HepG2 (cell line): ENCODE results near the gene SLC7A8. TPM values are rescaled to one million over a fixed set of nuclear protein-coding genes. Genes with fewer than 3 reads are reported as not detected.

ENCODE experiments used
- ATAC-seq: fragments of 200-7000 bp; cut with Tn5 transposase; 3 replicates; pipeline ENCODE4 v1.9.1; 2020; ENCODE audit warnings: mild to moderate bottlenecking, moderate library complexity
- BruUV-seq: library from RNA; stranded (reverse); fragments of 400-500 nt; replicated peaks from 2 replicates; lab custom pipeline; 2021; lab: Mats Ljungman, UMichigan
- CTCF ChIA-PET: fragments of 300-600 bp; formaldehyde crosslinking; extraction: SDS; loops from one replicate; lab custom pipeline; 2021; ENCODE audit warnings: low total read pairs, inconsistent platforms, low intra/inter-chr PET ratio; lab: Yijun Ruan, JAX
- POLR2A ChIA-PET: fragments of 350-600 bp; sonication (Branson Sonifier 250); formaldehyde crosslinking; loops from one replicate; lab custom pipeline; 2020; ENCODE audit warnings: antibody characterized with exemption, inconsistent platforms; lab: Yijun Ruan, JAX
- DNase-seq: peaks from one replicate; pipeline ENCODE4 v3.0.0-alpha.2; 2015; ENCODE audit warnings: low spot score
- FAIRE-seq: peaks from 3 replicates; lab custom pipeline; 2011; peaks lifted over from hg19 to GRCh38; lab: Jason Lieb, UNC
- H2AFZ ChIP-seq: one replicate; pipeline ENCODE4 v1.6.1; 2011; ENCODE audit warnings: low read length, inconsistent platforms
- H3K27ac ChIP-seq: fragments of 300-600 bp; 3 replicates; pipeline ENCODE4 v1.8.0; 2011; ENCODE audit warnings: mixed run types, mild to moderate bottlenecking, mixed read lengths, low read length, inconsistent platforms; ENCODE audit not compliant: insufficient read depth; ENCODE audit errors: extremely low read length
- H3K27me3 ChIP-seq, 2 experiments: fragments of 200-600 bp in 1 of 2; 2 replicates in 1 of 2; 3 replicates in 1 of 2; pipeline versions ENCODE4 v1.6.0 to v1.8.0; 2011; ENCODE audit warnings: low read length in 2 of 2, mild to moderate bottlenecking in 2 of 2, moderate library complexity in 2 of 2, inconsistent platforms in 1 of 2; ENCODE audit not compliant: insufficient read depth in 2 of 2, control insufficient read depth in 1 of 2
- H3K36me3 ChIP-seq, 2 experiments: fragments of 200-600 bp in 1 of 2; replicated peaks in 1 of 2; 2 replicates in 1 of 2; 3 replicates in 1 of 2; pipeline versions ENCODE4 v1.5.1 to v1.8.0; 2011; ENCODE audit warnings: low read length in 2 of 2, inconsistent platforms in 1 of 2; ENCODE audit not compliant: insufficient read depth in 2 of 2, control insufficient read depth in 1 of 2
- H3K4me1 ChIP-seq: 2 replicates; pipeline ENCODE4 v1.5.1; 2012; ENCODE audit warnings: low read length, inconsistent platforms; ENCODE audit not compliant: insufficient read depth
- H3K4me2 ChIP-seq: 2 replicates; pipeline ENCODE4 v1.6.0; 2011; ENCODE audit warnings: low read depth, low read length, inconsistent platforms
- H3K4me3 ChIP-seq, 3 experiments: fragments of 200-600 bp in 1 of 3; sonication (generic), shearing (Covaris generic) in 1 of 3; replicated peaks in 1 of 3; 2 replicates each; pipeline ENCODE4 v1.5.1; 2011 to 2016; ENCODE audit warnings: low read length in 3 of 3, inconsistent platforms in 2 of 3, low read depth in 2 of 3, mild to moderate bottlenecking in 2 of 3, control low read depth in 1 of 3, mixed read lengths in 1 of 3; ENCODE audit not compliant: insufficient read depth in 1 of 3
- H3K79me2 ChIP-seq: one replicate; pipeline ENCODE4 v1.6.1; 2011; ENCODE audit warnings: low read length, inconsistent platforms; ENCODE audit not compliant: insufficient read depth
- H3K9ac ChIP-seq: 2 replicates; pipeline ENCODE4 v1.6.0; 2011; ENCODE audit warnings: mild to moderate bottlenecking, low read depth, low read length, inconsistent platforms; ENCODE audit not compliant: insufficient read depth
- H3K9me3 ChIP-seq: 2 replicates; pipeline ENCODE4 v1.5.1; 2012; ENCODE audit warnings: mild to moderate bottlenecking, low read length
- H4K20me1 ChIP-seq: 2 replicates; pipeline ENCODE4 v1.6.0; 2011; ENCODE audit warnings: inconsistent platforms, mild to moderate bottlenecking, low read length, moderate library complexity; ENCODE audit not compliant: insufficient read depth
- BHLHE40 ChIP-seq: IDR thresholded peaks from 2 replicates; pipeline ENCODE4 v1.6.1; 2011; ENCODE audit warnings: low read length, improper control_type of control experiment
- EP300 ChIP-seq, 3 experiments: sonication (generic) in 1 of 3; formaldehyde crosslinking in 1 of 3; IDR thresholded peaks; 2 replicates each; pipeline versions ENCODE4 v1.5.1 to v1.6.1; 2011 to 2020; ENCODE audit warnings: low read depth in 2 of 3, low read length in 2 of 3, borderline replicate concordance in 1 of 3, improper control_type of control experiment in 1 of 3, mild to moderate bottlenecking in 1 of 3, missing genetic modification reagents in 1 of 3, moderate library complexity in 1 of 3
- SP140L ChIP-seq: sonication (generic); formaldehyde crosslinking; IDR thresholded peaks from 2 replicates; pipeline ENCODE4 v1.4.0; 2020; ENCODE audit warnings: missing genetic modification reagents, borderline replicate concordance
- WGBS: methylation state at CpG from one replicate; pipeline ENCODE4 v1.1.6; 2017; ENCODE audit warnings: low lambda C conversion rate; 5-methylcytosine and 5-hydroxymethylcytosine counted together
- in situ Hi-C: cut with HindIII; loops from 2 replicates; pipeline ENCODE4 v1.10.0; 2017; ENCODE audit warnings: low pct_unique_long_range_greater_than_20kb; ENCODE audit not compliant: extremely low pct_ligation_motif_present
- intact Hi-C: fragments of 100-400 bp; cut with micrococcal nuclease; formaldehyde crosslinking; loops from one replicate; pipeline ENCODE4 v1.10.0; 2022; ENCODE audit not compliant: unreplicated experiment
- polyA plus RNA-seq, 8 experiments: library from polyadenylated mRNA; depleted of rRNA in 3 of 8; stranded (reverse) in 7 of 8; unstranded in 1 of 8; fragments of >200 nt; fragmentation: Illumina TruSeq in 4 of 8; extraction: Trizol in 4 of 8; gene quantifications; 2 replicates each; pipeline versions ENCODE4 v1.2.1 to v1.2.3, GENCODE V29; 2011 to 2016; ENCODE audit warnings: low read depth in 4 of 8, missing spikeins in 1 of 8, mixed read lengths in 1 of 8; ENCODE audit not compliant: insufficient read depth in 1 of 8
- total RNA-seq, 5 experiments: library from RNA; depleted of rRNA; stranded (reverse); fragments of >200 nt; fragmentation: Illumina TruSeq; extraction: Trizol; gene quantifications; 2 replicates each; pipeline ENCODE4 v1.2.3, GENCODE V29; 2016; ENCODE audit warnings: low read depth in 1 of 5
- TF ChIP-seq, protein P1 (sequence below): sonication (generic); formaldehyde crosslinking; IDR thresholded peaks from 2 replicates; pipeline ENCODE4 v1.4.0; 2020; ENCODE audit warnings: missing genetic modification reagents, borderline replicate concordance

The SLC7A8 gene
- total and polyA plus RNA-seq, 2 of the 13 experiments (the other 11 are each of a cell fraction or from before 2014, with no cell fraction given) = 0.25 TPM; not detected in 1

DNA sequence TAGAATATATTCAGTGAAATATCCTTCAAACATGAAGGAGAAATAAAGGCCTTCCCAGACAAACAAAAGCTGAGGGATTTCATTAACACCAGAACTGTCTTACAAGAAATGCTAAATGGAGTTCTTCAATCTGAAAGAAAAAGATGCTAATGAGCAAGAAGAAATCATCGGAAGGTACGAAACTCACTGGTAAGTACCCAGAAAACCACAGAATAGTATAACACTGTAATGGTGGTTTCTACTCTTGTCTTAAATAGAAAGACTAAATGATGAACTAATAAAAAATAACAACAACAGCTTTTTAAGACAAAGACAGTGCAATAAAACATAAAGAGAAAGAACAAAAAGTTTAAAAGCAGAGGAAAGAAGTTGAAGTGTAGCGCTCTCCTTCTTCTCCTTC lies 35.6 kb upstream of the SLC7A8 start:
- 90% methylated on average over 3 of the region's 3 CpGs for WGBS
- H3K9me3 ChIP-seq = peaks cover 10% of the 10 kb centered on the region
- ChIA-PET POLR2A (no interaction called here), CTCF (no interaction called here)
- H3K4me2 ChIP-seq = no peak overlapping the region
- no peak overlapping the region for H2AFZ ChIP-seq
- TF ChIP-seq BHLHE40 = no peak
- no peak for TF ChIP-seq EP300 (IDR thresholded peaks at IDR 0.05; ENCODE audit: low read depth in 2 of 2, low read length in 2 of 2)
- no peak for TF ChIP-seq EP300 (CRISPR knock-in tag; IDR thresholded peaks at IDR 0.05; ENCODE audit: borderline replicate concordance)
- TF ChIP-seq SP140L (CRISPR knock-in tag) = no peak
- TF ChIP-seq, protein P1, sequence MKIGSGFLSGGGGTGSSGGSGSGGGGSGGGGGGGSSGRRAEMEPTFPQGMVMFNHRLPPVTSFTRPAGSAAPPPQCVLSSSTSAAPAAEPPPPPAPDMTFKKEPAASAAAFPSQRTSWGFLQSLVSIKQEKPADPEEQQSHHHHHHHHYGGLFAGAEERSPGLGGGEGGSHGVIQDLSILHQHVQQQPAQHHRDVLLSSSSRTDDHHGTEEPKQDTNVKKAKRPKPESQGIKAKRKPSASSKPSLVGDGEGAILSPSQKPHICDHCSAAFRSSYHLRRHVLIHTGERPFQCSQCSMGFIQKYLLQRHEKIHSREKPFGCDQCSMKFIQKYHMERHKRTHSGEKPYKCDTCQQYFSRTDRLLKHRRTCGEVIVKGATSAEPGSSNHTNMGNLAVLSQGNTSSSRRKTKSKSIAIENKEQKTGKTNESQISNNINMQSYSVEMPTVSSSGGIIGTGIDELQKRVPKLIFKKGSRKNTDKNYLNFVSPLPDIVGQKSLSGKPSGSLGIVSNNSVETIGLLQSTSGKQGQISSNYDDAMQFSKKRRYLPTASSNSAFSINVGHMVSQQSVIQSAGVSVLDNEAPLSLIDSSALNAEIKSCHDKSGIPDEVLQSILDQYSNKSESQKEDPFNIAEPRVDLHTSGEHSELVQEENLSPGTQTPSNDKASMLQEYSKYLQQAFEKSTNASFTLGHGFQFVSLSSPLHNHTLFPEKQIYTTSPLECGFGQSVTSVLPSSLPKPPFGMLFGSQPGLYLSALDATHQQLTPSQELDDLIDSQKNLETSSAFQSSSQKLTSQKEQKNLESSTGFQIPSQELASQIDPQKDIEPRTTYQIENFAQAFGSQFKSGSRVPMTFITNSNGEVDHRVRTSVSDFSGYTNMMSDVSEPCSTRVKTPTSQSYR (CRISPR knock-in tag) = no peak
- no peaks in the 10 kb centered on the region for H3K36me3 ChIP-seq
- H3K4me3 ChIP-seq = no peak overlapping the region
- no TSS peak for BruUV-seq
- H3K9ac ChIP-seq = no peak overlapping the region
- no peak for FAIRE-seq
- no peak for ATAC-seq
- no peaks in the 10 kb centered on the region for H4K20me1 ChIP-seq
- intact Hi-C loops (no loop called here), in situ Hi-C loops (no loop called here)
- H3K4me1 ChIP-seq = no peaks in the 10 kb centered on the region
- no peak for DNase-seq
- peaks cover 0 to 12% of the 10 kb centered on the region in 2 experiments; a peak in 1 of 5 replicates for H3K27me3 ChIP-seq
- no peak overlapping the region for H3K27ac ChIP-seq
- H3K79me2 ChIP-seq = no peaks in the 10 kb centered on the region
